ENCODE results near the gene KRT6C. TPM values are rescaled to one million over a fixed set of nuclear protein-coding genes. Genes with fewer than 3 reads are reported as not detected.
"Not testable (repeated sequence)": the region's sequence is repeated elsewhere in the genome, so short reads cannot be mapped to it uniquely, and the experiment has no call there.

Gene KRT6C
- total and polyA plus RNA-seq, 11 donors: not detected

- no peak overlapping the region for H3K4me3 ChIP-seq
- intact Hi-C loops (cut with DNase I): no loop called here
- DNase-seq (no peak), ATAC-seq (no peak)
- WGBS, 4 donors: 63 to 76% (median 65%) methylated on average over 3 of the region's 3 CpGs
- peaks cover 0 to 3% (median 0%) of the 10 kb centered on the region in 9 donors for H3K27me3 ChIP-seq
- no peaks in the 10 kb centered on the region for H3K4me1 ChIP-seq
- no peaks in the 10 kb centered on the region for H3K9me3 ChIP-seq
- H3K36me3 ChIP-seq: no peaks in the 10 kb centered on the region
- TF ChIP-seq CTCF (IDR thresholded peaks at IDR 0.05) (no peak), POLR2A (IDR thresholded peaks at IDR 0.05) (no peak)
- no peak overlapping the region for H3K27ac ChIP-seq
Observed at GRCh38 chr12:52454411-52455201, 19.0 kb downstream of the KRT6C start.

- H3K9me3 ChIP-seq: no peaks in the 10 kb centered on the region
- WGBS, 4 donors: 82 to 92% (median 90%) methylated on average over 6 of the region's 6 CpGs
- DNase-seq (no peak), ATAC-seq (no peak)
- no peak within 1 kb of the TSS for H3K27ac ChIP-seq
- H3K27me3 ChIP-seq: peaks cover 0 to 3% (median 0%) of the 10 kb centered on the region in 9 donors
- H3K36me3 ChIP-seq: no peaks in the 10 kb centered on the region
- H3K4me3 ChIP-seq: no peak within 1 kb of the TSS
- intact Hi-C loops (cut with DNase I): no loop called here
- no peaks in the 10 kb centered on the region for H3K4me1 ChIP-seq
- no peak for TF ChIP-seq CTCF (IDR thresholded peaks at IDR 0.05)
- TF ChIP-seq POLR2A (IDR thresholded peaks at IDR 0.05): no peak
Observed at GRCh38 chr12:52452101-52452500, 21.5 kb downstream of the KRT6C start, which contains the start of gene KRT6B. Gene KRT6B (minus strand): TSS chr12:52452146. CDS start chr12:52452078, 68 bp downstream.

GRCh38 chr12:52448228-52448627 is 25.4 kb downstream of the KRT6C start:
- no peak for DNase-seq
- no peak overlapping the region for H3K4me3 ChIP-seq
- no peaks in the 10 kb centered on the region for H3K9me3 ChIP-seq
- intact Hi-C loops (cut with DNase I): no loop called here
- no peak overlapping the region for H3K27ac ChIP-seq
- no peak for ATAC-seq
- no peaks in the 10 kb centered on the region for H3K4me1 ChIP-seq
- TF ChIP-seq CTCF (IDR thresholded peaks at IDR 0.05): no peak
- no peak for TF ChIP-seq POLR2A (IDR thresholded peaks at IDR 0.05)
- H3K36me3 ChIP-seq: no peaks in the 10 kb centered on the region
- peaks cover 0 to 17% (median 0%) of the 10 kb centered on the region in 9 donors for H3K27me3 ChIP-seq
- WGBS, 4 donors: 55 to 62% (median 61%) methylated on average over 3 of the region's 3 CpGs

- H3K9me3 ChIP-seq; H3K4me1 ChIP-seq; H3K4me3 ChIP-seq; ATAC-seq; intact Hi-C loops (cut with DNase I); H3K27ac ChIP-seq; H3K36me3 ChIP-seq; DNase-seq: not testable (repeated sequence)
- H3K27me3 ChIP-seq: peaks cover 0 to 20% (median 2%) of the 10 kb centered on the region in 9 donors
- 91 to 92% (median 92%) methylated on average over 10 to 11 of the region's 11 CpGs for WGBS, 4 donors
Observed at GRCh38 chr12:52447196-52447595, 26.4 kb downstream of the KRT6C start.

All from heart left ventricle (tissue), 16 donors.